Liver (tissue), 3 donors: ENCODE results near the gene STPG1.

Experiments used
- EGR1 ChIP-seq, 2 donors: IDR thresholded peaks; 2 replicates each; pipeline ENCODE4 v1.6.1; 2016 to 2018; ENCODE audit warnings: antibody characterized with exemption in 2 of 2, low read depth in 2 of 2
- HNF4G ChIP-seq: IDR thresholded peaks from 2 replicates; pipeline ENCODE4 v1.6.1; 2016; ENCODE audit warnings: antibody characterized with exemption
- JUND ChIP-seq, 2 donors: IDR thresholded peaks; 2 replicates each; pipeline ENCODE4 v1.6.1; 2016; ENCODE audit warnings: antibody characterized with exemption in 2 of 2
- TF ChIP-seq, protein P1 (sequence below): fragments of 150-350 bp; IDR thresholded peaks from 2 replicates; pipeline ENCODE4 v1.5.1; 2017; ENCODE audit warnings: improper control_type of control experiment, low read depth, low read length; ENCODE audit not compliant: missing input control
- TF ChIP-seq, protein P2 (sequence below): IDR thresholded peaks from 2 replicates; pipeline ENCODE4 v1.6.1; 2016; ENCODE audit warnings: antibody characterized with exemption, mild to moderate bottlenecking
- donor health status: healthy.
- donor health status: healthy.

DNA sequence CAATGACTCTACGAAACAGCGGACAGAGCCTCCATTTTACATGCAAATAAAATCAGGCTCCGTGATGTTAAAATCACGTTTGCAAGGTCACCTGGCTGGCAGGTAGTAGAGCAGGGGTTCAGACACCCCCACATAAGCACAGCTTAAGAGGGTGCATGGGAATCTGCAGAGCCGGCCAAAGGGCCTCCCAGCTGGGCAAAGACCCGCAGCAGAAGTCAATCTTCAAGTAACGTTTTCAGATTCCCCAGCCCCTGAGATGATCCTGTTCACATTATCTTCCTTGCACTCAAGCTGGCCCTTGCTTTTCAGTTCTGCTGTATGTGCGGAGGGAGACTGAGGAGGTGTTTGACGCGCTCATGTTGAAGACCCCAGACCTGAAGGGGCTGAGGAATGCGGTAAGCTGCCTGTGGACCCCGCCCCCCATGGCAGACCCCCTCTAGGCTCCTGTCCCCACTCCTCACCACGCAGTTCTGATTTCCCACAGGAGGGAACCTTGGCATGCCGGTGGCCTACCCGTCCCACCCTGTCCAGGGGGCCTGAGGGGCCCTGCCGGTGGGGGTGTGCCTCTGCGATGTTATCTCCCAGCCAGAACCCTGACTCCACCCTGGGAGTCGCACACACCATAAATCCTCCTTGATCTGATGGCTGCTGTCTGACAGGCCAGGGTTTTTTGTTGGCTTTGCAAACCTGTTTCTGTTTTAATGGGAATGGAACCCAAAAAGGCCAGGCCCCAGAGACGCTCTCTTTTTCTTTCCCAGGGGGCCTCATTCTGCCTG is 66.2 kb downstream of the STPG1 start:
- TF ChIP-seq EGR1 (IDR thresholded peaks at IDR 0.05; ENCODE audit: low read depth in 2 of 2) (no peak), HNF4G (no peak), JUND (IDR thresholded peaks at IDR 0.05) (no peak)
- TF ChIP-seq, protein P1, sequence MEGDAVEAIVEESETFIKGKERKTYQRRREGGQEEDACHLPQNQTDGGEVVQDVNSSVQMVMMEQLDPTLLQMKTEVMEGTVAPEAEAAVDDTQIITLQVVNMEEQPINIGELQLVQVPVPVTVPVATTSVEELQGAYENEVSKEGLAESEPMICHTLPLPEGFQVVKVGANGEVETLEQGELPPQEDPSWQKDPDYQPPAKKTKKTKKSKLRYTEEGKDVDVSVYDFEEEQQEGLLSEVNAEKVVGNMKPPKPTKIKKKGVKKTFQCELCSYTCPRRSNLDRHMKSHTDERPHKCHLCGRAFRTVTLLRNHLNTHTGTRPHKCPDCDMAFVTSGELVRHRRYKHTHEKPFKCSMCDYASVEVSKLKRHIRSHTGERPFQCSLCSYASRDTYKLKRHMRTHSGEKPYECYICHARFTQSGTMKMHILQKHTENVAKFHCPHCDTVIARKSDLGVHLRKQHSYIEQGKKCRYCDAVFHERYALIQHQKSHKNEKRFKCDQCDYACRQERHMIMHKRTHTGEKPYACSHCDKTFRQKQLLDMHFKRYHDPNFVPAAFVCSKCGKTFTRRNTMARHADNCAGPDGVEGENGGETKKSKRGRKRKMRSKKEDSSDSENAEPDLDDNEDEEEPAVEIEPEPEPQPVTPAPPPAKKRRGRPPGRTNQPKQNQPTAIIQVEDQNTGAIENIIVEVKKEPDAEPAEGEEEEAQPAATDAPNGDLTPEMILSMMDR, result no peak
- TF ChIP-seq, protein P2, sequence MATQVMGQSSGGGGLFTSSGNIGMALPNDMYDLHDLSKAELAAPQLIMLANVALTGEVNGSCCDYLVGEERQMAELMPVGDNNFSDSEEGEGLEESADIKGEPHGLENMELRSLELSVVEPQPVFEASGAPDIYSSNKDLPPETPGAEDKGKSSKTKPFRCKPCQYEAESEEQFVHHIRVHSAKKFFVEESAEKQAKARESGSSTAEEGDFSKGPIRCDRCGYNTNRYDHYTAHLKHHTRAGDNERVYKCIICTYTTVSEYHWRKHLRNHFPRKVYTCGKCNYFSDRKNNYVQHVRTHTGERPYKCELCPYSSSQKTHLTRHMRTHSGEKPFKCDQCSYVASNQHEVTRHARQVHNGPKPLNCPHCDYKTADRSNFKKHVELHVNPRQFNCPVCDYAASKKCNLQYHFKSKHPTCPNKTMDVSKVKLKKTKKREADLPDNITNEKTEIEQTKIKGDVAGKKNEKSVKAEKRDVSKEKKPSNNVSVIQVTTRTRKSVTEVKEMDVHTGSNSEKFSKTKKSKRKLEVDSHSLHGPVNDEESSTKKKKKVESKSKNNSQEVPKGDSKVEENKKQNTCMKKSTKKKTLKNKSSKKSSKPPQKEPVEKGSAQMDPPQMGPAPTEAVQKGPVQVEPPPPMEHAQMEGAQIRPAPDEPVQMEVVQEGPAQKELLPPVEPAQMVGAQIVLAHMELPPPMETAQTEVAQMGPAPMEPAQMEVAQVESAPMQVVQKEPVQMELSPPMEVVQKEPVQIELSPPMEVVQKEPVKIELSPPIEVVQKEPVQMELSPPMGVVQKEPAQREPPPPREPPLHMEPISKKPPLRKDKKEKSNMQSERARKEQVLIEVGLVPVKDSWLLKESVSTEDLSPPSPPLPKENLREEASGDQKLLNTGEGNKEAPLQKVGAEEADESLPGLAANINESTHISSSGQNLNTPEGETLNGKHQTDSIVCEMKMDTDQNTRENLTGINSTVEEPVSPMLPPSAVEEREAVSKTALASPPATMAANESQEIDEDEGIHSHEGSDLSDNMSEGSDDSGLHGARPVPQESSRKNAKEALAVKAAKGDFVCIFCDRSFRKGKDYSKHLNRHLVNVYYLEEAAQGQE, result no peak
